Thoracic aorta (tissue), 2 donors: ENCODE data around the gene BICC1. TPM values are rescaled to one million over a fixed set of nuclear protein-coding genes. Genes with fewer than 3 reads are reported as not detected.

Source experiments
- ATAC-seq: fragments of 150-250 bp; one replicate; pipeline ENCODE4 v1.8.0; 2017; ENCODE audit warnings: low read depth; ENCODE audit not compliant: insufficient number of reproducible peaks, low FRiP score
- DNase-seq: peaks from one replicate; pipeline ENCODE4 v3.0.0-alpha.2; 2020; ENCODE audit warnings: low spot score
- H3K27ac ChIP-seq, 2 donors: fragments of 200-600 bp; sonication (generic); 1 replicate in 1 of 2; 2 replicates in 1 of 2; pipeline ENCODE4 v1.5.1; 2016; ENCODE audit warnings: mild to moderate bottlenecking in 2 of 2, moderate library complexity in 2 of 2
- H3K27me3 ChIP-seq: fragments of 200-600 bp; sonication (generic); replicated peaks from 2 replicates; pipeline ENCODE4 v1.6.0; 2016; ENCODE audit warnings: mild to moderate bottlenecking; ENCODE audit not compliant: insufficient read depth
- H3K36me3 ChIP-seq: fragments of 200-600 bp; sonication (generic); one replicate; pipeline ENCODE4 v1.5.1; 2016
- H3K4me1 ChIP-seq, 2 donors: fragments of 200-600 bp; sonication (generic); 1 replicate in 1 of 2; 2 replicates in 1 of 2; pipeline versions ENCODE4 v1.5.1 to v1.6.0; 2016; ENCODE audit warnings: low read depth in 2 of 2, mild to moderate bottlenecking in 1 of 2; ENCODE audit not compliant: control insufficient read depth in 1 of 2
- H3K4me3 ChIP-seq: fragments of 200-600 bp; sonication (generic); 2 replicates; pipeline ENCODE4 v1.5.1; 2016; ENCODE audit warnings: mild to moderate bottlenecking
- H3K9me3 ChIP-seq: fragments of 200-600 bp; sonication (generic); 2 replicates; pipeline ENCODE4 v1.5.1; 2016
- CTCF ChIP-seq: fragments of 200-600 bp; sonication (generic); IDR thresholded peaks from one replicate; pipeline ENCODE4 v1.5.1; 2019; ENCODE audit warnings: antibody characterized with exemption
- total RNA-seq, 2 donors: library from RNA; depleted of rRNA; stranded (reverse); fragments of >200 nt; gene quantifications; one replicate each; pipeline versions ENCODE4 v1.1.0 to v1.2.3, GENCODE V29; 2016

The BICC1 gene
- total RNA-seq, 2 donors from 2014 or later: 20.4 to 28.1 TPM

GRCh38 chr10:58795560-58795959 lies 282.9 kb downstream of the BICC1 start:
- no peak for ATAC-seq
- Histone ChIP-seq H3K9me3 (no peaks in the 10 kb centered on the region), H3K4me1 (peaks cover 2 to 12% of the 10 kb centered on the region in 2 donors), H3K27ac (no peak overlapping the region), H3K27me3 (no peaks in the 10 kb centered on the region), H3K36me3 (no peaks in the 10 kb centered on the region), H3K4me3 (no peak overlapping the region)
- no peak for TF ChIP-seq CTCF
- DNase-seq: no peak

DNA sequence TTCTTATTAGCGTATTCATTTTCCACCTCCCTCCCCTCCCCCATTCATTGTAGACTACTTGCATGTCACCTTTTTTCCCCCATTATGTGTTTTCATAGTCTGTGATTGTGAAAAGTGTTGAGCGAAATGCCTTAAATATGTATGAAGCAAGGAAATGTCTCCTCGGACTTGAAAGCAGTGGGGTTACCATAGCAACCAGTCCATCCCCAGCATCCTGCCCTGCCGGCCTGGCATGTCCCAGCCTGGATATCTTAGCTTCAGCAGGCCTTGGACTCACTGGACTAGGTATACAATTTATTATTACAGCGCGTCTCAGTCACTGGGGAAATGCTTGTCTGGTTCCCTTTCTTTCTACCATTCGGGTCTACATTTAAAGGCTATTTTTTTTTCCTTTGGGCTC lies 283.6 kb downstream of the BICC1 start:
- Histone ChIP-seq H3K4me3 (no peak overlapping the region), H3K27me3 (no peaks in the 10 kb centered on the region), H3K4me1 (peaks cover 0 to 5% of the 10 kb centered on the region in 2 donors), H3K9me3 (no peaks in the 10 kb centered on the region), H3K27ac (no peak overlapping the region), H3K36me3 (no peaks in the 10 kb centered on the region)
- ATAC-seq: no peak
- TF ChIP-seq CTCF: no peak
- DNase-seq: no peak

DNA sequence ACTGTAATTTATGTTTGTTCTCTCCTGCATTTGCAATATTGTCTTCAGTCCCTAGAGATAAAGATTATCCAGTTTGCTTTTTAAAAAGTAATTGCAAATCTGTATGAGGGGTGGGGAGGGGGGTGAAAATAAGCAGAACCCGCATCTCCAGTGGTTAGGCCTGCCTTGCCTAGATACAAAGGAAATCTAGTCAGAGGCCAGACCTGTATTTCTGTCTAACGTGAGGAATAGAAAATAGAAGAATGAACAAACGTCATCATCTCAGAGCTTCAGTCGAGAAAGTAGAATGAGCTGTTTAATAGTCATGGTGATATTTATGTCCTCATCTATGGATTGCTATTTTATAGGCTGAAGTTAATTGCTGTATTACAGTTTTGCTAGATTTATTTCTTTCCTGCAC lies 284.2 kb downstream of the BICC1 start:
- DNase-seq: no peak
- H3K4me3 ChIP-seq: no peak overlapping the region
- no peaks in the 10 kb centered on the region for H3K4me1 ChIP-seq
- no peak for ATAC-seq
- no peaks in the 10 kb centered on the region for H3K9me3 ChIP-seq
- TF ChIP-seq CTCF: no peak
- H3K36me3 ChIP-seq: no peaks in the 10 kb centered on the region
- H3K27ac ChIP-seq: no peak overlapping the region
- H3K27me3 ChIP-seq: no peaks in the 10 kb centered on the region

DNA sequence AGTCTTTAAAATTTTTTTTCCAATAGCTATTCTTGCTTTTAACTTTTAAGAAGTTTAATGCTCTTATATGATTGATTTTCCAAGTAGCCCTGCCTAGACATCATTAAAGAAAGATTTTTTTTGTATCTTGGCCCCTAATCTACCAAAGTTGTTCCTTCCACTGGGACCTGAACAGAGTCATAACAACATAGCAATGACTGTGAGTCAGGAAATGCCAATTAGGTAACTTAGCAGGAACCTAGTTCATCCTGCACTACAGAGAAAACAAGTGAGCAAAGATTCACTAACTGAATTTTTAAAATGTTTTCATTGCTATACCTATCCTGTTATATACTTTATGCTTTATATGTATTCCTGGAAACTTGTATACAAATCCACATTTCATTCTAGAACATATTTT lies 284.7 kb downstream of the BICC1 start:
- no peaks in the 10 kb centered on the region for H3K9me3 ChIP-seq
- ATAC-seq (no peak), DNase-seq (no peak)
- no peak overlapping the region for H3K4me3 ChIP-seq
- H3K27ac ChIP-seq: no peak overlapping the region
- H3K4me1 ChIP-seq: no peaks in the 10 kb centered on the region
- TF ChIP-seq CTCF: no peak
- no peaks in the 10 kb centered on the region for H3K36me3 ChIP-seq
- no peaks in the 10 kb centered on the region for H3K27me3 ChIP-seq

DNA sequence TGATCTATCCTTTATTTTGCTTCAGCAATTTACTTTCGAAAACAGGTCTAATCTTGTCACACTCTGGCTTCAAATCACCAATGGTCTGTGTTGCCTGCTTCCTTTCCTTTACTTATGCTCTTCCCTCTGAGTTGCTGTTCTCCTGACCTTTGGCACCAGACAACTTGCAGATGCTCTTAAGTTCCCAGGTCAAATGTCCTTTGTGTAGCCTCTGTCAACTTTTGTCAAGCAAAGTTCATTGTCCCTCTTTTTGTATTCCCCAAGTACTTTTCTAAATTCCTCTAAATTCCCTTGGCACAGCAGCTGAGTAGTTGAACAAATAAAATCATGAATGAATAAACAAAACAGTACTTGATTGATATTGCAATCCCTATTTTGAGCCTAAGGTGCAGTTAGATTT lies 289.4 kb downstream of the BICC1 start:
- Histone ChIP-seq H3K4me1 (no peaks in the 10 kb centered on the region), H3K36me3 (no peaks in the 10 kb centered on the region), H3K27ac (no peak overlapping the region), H3K9me3 (no peaks in the 10 kb centered on the region), H3K4me3 (no peak overlapping the region), H3K27me3 (no peaks in the 10 kb centered on the region)
- TF ChIP-seq CTCF: no peak
- ATAC-seq (no peak), DNase-seq (no peak)
